ENCODE results near the gene ARHGEF6.

- TF ChIP-seq CTCF (conservative IDR thresholded peaks at IDR 0.05; ENCODE audit: low read depth in 2 of 2) = no peak
- no peak for TF ChIP-seq CREB1 (CRISPR knock-in tag; IDR thresholded peaks at IDR 0.05; ENCODE audit: low read depth)
- no peak for TF ChIP-seq REST (IDR thresholded peaks at IDR 0.05; ENCODE audit: unreplicated experiment)
- no peak for TF ChIP-seq POLR2AphosphoS5 (IDR thresholded peaks at IDR 0.05; ENCODE audit: low read depth)
- no peak for TF ChIP-seq EZH2 (IDR thresholded peaks at IDR 0.05; ENCODE audit: low read depth, unreplicated experiment)
Observed at GRCh38 chrX:136735601-136736000, 45.1 kb downstream of the ARHGEF6 start.

Measured in GM23338 (cell line).